AG20443 (cell line): Measurements from ENCODE around the gene MALAT1.

Source experiments
- DNase-seq: peaks from one replicate; pipeline ENCODE4 v3.0.0; 2012; ENCODE audit warnings: low spot score, mixed read lengths

Gene MALAT1

GRCh38 chr11:65538915-65539743 is 40.3 kb downstream of the MALAT1 start:
- no peak for DNase-seq

GRCh38 chr11:65539744-65540289 is 41.0 kb downstream of the MALAT1 start:
- no peak for DNase-seq

DNA sequence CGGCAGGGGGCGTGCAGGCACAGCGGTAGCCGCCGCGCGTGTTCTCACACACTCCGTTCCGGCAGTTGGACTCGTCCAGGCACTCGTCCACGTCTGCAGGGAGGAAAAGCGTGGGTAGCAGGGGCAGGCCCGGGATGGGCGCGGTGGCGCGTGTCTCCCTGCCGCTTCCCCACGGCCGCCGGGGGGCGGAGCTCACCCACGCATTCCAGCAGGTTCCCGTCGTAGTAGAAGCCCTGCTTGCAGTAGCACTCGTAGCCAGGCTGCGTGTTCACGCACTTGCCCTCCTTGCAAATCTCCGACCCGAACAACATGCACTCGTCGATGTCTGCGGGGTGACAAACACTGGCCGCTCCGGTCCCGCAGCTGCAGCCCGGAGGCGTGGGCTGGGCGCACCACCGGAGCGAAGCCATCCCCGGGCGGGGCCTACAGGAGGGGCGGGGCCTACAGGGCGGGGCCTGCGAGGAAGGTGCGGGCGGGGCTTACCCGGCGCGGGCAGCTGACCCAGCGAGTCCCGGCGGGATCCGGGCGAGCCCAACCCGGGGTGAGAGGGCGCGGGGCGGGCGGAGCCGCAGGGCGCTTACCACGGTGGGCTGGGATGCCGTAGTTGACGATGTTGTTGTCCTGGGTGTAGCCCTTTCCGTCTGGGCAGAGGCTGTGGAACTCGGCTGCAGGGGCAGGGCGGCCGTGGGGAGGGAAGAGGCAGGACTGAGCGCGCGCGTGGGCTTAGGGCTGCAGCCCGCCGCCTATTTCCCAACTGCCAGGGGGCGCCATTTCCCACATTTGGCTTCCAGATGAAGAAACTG is 41.6 kb downstream of the MALAT1 start:
- DNase-seq = peak; percentile 98

- no peak for DNase-seq
Observed at GRCh38 chr11:65541093-65541982, 42.5 kb downstream of the MALAT1 start.

- no peak for DNase-seq
Observed at GRCh38 chr11:65542738-65543390, 44.0 kb downstream of the MALAT1 start.

DNA sequence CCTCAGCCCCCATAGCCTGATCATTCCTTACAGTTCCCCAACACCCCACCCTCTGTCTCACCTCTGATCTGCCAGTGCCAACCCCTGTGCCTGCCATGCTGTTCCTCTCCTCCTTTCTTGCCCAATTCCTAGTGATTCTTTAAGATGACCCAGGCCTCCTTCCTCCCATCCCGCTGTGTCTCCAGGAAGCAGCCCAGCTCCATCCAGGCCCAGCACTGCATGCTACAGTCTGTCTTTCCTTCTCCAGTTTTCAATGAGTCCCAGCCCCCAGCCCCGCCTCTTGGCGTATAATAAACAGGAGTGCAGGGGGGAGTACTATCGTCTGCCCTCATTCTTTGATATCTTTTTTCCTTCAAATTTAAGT is 47.0 kb downstream of the MALAT1 start:
- no peak for DNase-seq

- no peak for DNase-seq
Observed at GRCh38 chr11:65546217-65546958, 47.5 kb downstream of the MALAT1 start.

DNA sequence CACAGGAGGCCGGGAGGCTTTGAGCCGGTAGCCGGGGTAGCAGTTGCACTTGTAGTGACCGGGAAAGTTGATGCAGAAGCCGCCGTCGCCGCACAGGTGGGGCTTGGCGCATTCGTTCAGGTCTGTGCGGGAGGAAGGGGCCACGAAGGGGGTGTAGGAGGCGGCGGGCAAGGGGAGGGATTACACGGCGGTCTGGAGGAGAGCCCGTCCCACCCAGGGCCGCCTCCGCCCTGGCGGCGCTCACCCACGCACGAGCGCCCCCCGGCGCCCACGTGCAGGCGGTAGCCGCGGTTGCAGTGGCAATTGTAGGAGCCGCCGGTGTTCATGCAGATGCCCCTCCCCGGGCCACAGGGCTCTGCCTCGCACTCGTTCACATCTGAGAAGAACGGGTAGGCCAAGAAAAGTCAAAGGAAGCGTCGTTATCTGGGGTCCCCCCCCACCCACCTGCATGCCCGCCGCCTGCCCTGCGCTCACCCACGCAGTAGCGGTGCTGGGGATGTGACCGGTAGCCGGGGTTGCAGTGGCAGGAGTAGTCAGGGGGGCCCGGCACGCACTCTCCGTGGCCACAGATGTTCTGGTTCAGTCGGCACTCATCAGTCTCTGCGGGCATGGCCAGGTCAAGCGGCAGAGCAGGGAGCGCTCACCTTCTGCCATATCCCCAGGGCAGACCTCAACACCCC is 48.7 kb downstream of the MALAT1 start:
- no peak for DNase-seq

- no peak for DNase-seq
Observed at GRCh38 chr11:65548395-65548794, 49.5 kb downstream of the MALAT1 start.

GRCh38 chr11:65549096-65549495 is 50.3 kb downstream of the MALAT1 start:
- no peak for DNase-seq

GRCh38 chr11:65551572-65552387 is 52.9 kb downstream of the MALAT1 start:
- no peak for DNase-seq

GRCh38 chr11:65552388-65552951 is 53.6 kb downstream of the MALAT1 start:
- DNase-seq = no peak

DNA sequence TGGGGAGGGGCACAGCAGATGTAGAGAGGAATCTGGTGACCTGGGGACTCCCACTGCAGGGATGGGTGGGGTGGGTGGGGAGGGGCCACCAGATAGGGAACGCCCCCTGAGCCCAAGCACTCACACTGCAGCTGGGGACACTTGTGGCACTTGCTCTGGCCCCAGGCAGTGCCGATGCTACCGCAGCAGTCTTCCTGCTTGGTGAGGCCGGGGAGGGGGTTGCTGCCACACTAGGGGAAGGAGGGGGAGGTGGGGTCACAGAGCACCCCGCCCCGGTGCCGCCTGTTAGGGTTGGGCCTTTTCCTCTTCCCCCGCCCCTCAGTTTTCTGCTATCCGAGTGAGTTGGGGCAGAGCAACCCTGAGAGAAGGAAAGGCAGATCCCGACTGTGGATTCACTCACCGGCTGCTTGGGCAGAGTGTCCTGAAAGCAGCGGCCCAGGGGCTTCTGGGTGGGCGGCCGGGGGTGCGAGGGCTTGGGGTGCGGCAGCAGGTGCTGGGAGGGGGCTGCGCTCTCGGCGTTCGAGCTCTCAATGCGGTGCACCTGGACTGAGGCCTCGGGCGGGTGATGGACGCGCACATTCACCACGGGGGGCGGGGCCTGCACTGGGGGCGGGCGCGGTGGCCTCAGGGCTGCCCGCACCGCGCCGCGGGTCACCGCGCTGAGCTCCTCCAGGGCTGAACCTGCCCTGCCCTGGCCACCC is 54.6 kb downstream of the MALAT1 start:
- no peak for DNase-seq

GRCh38 chr11:65554057-65554818 is 55.4 kb downstream of the MALAT1 start:
- DNase-seq = no peak

GRCh38 chr11:65554842-65555430 is 56.1 kb downstream of the MALAT1 start:
- no peak for DNase-seq

DNA sequence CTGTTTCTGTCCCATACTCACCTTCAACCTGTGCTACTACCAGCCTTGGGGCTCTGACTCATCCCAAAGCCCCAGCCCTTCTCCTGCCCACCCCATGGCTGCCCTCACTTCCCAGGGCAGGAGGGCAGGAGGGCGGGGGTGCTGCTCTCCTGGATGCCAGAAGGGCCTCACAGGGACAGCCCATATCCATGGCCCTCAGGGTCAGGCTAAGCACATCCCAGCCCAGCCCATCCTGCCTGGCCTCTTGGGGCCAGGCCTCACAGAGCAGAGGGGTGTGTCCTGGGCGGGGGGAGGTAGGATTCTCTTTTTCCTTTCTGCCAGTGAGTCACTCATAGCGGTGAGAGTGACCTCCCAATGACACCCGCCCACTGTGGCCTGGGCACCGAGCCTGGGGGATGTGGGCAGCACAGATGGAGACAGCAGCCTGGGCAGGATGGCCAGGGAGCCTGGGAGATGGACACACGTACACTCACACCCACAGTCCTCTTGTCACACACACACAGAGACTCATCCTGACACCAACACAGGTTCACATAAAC is 56.9 kb downstream of the MALAT1 start:
- DNase-seq = peak; percentile 91
